ENCODE results near the gene ING2. TPM values are rescaled to one million over a fixed set of nuclear protein-coding genes. Genes with fewer than 3 reads are reported as not detected.
"Not testable (repeated sequence)": the region's sequence is repeated elsewhere in the genome, so short reads cannot be mapped to it uniquely, and the experiment has no call there.

Gene ING2
- total RNA-seq, 1 donor from 2014 or later = 16.5 TPM

DNA sequence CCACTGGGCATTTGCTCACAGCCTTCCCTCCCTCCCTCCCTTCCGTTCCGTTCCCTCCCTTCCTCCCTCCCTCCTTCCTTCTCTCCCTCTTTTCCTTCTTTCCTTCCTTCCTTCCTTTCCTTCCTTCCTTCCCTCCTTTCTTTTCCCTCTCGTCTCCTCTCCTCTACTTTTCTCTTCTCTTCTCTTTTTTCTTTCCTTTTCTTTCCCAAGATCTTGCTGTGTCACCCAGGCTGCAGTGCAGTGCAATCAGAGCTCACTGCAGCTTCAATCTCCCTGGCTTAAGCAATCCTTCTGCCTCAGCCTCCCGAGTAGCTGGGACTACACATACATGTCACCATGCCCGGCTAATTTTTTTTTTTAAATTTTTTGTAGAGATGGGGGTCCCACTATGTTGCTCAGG is 26.7 kb upstream of the ING2 start:
- Mint-ChIP-seq H3K27me3 (no peaks in the 10 kb centered on the region), H3K4me1 (ENCODE audit: unreplicated experiment) (peaks cover 5% of the 10 kb centered on the region), H3K4me3 (no peak overlapping the region), H3K36me3 (peaks cover 11% of the 10 kb centered on the region), H3K9me3 (peaks cover 12% of the 10 kb centered on the region), H3K27ac (no peak overlapping the region)
- no peak for DNase-seq (ENCODE audit: extremely low spot score, unreplicated experiment)
- no peak for TF ChIP-seq CTCF (conservative IDR thresholded peaks at IDR 0.05)

DNA sequence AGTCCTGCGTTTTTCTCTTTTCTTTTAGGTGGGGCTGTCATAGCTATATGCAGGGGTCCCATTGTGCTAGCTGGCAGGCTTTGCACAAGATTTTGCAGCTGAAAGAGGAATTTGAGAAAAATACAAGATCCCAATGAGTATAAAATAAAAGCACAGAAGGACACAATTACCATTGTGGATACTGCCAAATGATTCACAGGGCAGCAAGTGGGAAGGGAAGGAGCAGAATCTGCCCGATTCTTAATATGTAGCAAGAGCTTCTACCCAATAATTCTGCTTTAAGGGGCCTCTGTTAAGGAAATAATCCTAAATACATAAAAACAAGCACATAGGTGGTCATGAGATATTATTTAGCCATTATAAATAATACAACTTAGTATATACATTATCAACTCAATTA is 25.9 kb upstream of the ING2 start:
- peaks cover 12% of the 10 kb centered on the region for H3K9me3 Mint-ChIP-seq
- H3K27ac Mint-ChIP-seq = no peak overlapping the region
- DNase-seq (ENCODE audit: extremely low spot score, unreplicated experiment) = no peak
- H3K27me3 Mint-ChIP-seq = no peaks in the 10 kb centered on the region
- peaks cover 16% of the 10 kb centered on the region for H3K36me3 Mint-ChIP-seq
- peaks cover 5% of the 10 kb centered on the region for H3K4me1 Mint-ChIP-seq (ENCODE audit: unreplicated experiment)
- TF ChIP-seq CTCF (conservative IDR thresholded peaks at IDR 0.05) = no peak
- H3K4me3 Mint-ChIP-seq = no peak overlapping the region

- H3K27me3 Mint-ChIP-seq; H3K4me3 Mint-ChIP-seq; H3K27ac Mint-ChIP-seq; H3K4me1 Mint-ChIP-seq (ENCODE audit: unreplicated experiment); DNase-seq (ENCODE audit: extremely low spot score, unreplicated experiment): not testable (repeated sequence)
- H3K9me3 Mint-ChIP-seq = peaks cover 12% of the 10 kb centered on the region
- H3K36me3 Mint-ChIP-seq = peaks cover 20% of the 10 kb centered on the region
Observed at GRCh38 chr4:183482515-183483095, 22.3 kb upstream of the ING2 start.

- Mint-ChIP-seq H3K4me1 (ENCODE audit: unreplicated experiment) (peaks cover 5% of the 10 kb centered on the region), H3K4me3 (no peak overlapping the region), H3K27me3 (no peaks in the 10 kb centered on the region), H3K27ac (no peak overlapping the region), H3K36me3 (peaks cover 21% of the 10 kb centered on the region), H3K9me3 (peaks cover 12% of the 10 kb centered on the region)
- DNase-seq (ENCODE audit: extremely low spot score, unreplicated experiment) = no peak
- TF ChIP-seq CTCF (conservative IDR thresholded peaks at IDR 0.05) = no peak
Observed at GRCh38 chr4:183483997-183484396, 20.9 kb upstream of the ING2 start.

- H3K4me3 Mint-ChIP-seq = no peak overlapping the region
- peaks cover 16% of the 10 kb centered on the region for H3K9me3 Mint-ChIP-seq
- H3K36me3 Mint-ChIP-seq = peaks cover 25% of the 10 kb centered on the region
- H3K27ac Mint-ChIP-seq = no peak overlapping the region
- peaks cover 5% of the 10 kb centered on the region for H3K4me1 Mint-ChIP-seq (ENCODE audit: unreplicated experiment)
- H3K27me3 Mint-ChIP-seq = no peaks in the 10 kb centered on the region
- DNase-seq (ENCODE audit: extremely low spot score, unreplicated experiment) = no peak
- no peak for TF ChIP-seq CTCF (conservative IDR thresholded peaks at IDR 0.05)
Observed at GRCh38 chr4:183485411-183486160, 19.3 kb upstream of the ING2 start.

- no peak for DNase-seq (ENCODE audit: extremely low spot score, unreplicated experiment)
- Mint-ChIP-seq H3K4me3 (no peak overlapping the region), H3K27me3 (no peaks in the 10 kb centered on the region), H3K9me3 (peaks cover 10% of the 10 kb centered on the region), H3K4me1 (ENCODE audit: unreplicated experiment) (no peaks in the 10 kb centered on the region), H3K27ac (no peak overlapping the region), H3K36me3 (peaks cover 35% of the 10 kb centered on the region)
- no peak for TF ChIP-seq CTCF (conservative IDR thresholded peaks at IDR 0.05)
Observed at GRCh38 chr4:183492791-183493222, 12.1 kb upstream of the ING2 start.

All from type B pancreatic cell (in vitro differentiated cells).